Panc1 (cell line): ENCODE measurements around the gene KLF15.

Source experiments
- CTCF ChIP-seq: fragments of 450-650 bp; IDR thresholded peaks from 2 replicates; pipeline ENCODE4 v1.5.1; 2017; ENCODE audit warnings: mild to moderate bottlenecking
- POLR2AphosphoS5 ChIP-seq: IDR thresholded peaks from 2 replicates; pipeline ENCODE4 v1.6.1; 2012; ENCODE audit warnings: mild to moderate bottlenecking, low read depth, low read length, moderate library complexity
- REST ChIP-seq, 2 experiments: IDR thresholded peaks; 2 replicates each; pipeline ENCODE4 v1.6.1; 2011 to 2012; ENCODE audit warnings: low read depth in 2 of 2, control low read depth in 1 of 2, low read length in 1 of 2, mild to moderate bottlenecking in 1 of 2, moderate library complexity in 1 of 2; ENCODE audit not compliant: insufficient read depth in 1 of 2

- TF ChIP-seq CTCF (no peak), POLR2AphosphoS5 (no peak), REST (IDR thresholded peaks at IDR 0.05; ENCODE audit: insufficient read depth in 1 of 2, low read depth in 2 of 2, low read length in 1 of 2) (no peak)
Measured at GRCh38 chr3:126356373-126357264, 589 bp downstream of the KLF15 start.
